Fibroblast of gingiva (primary cell): ENCODE results near the gene PARD3.
A peak's percentile ranks its signal among the peaks of the same experiment; 100 is the strongest.

Experiments used
- DNase-seq: peaks from one replicate; pipeline ENCODE4 v3.0.0-alpha.2; 2011; ENCODE audit warnings: low read depth

Gene PARD3

GRCh38 chr10:34184939-34185386 lies 630.1 kb downstream of the PARD3 start:
- DNase-seq = no peak

GRCh38 chr10:34184397-34184796 lies 630.7 kb downstream of the PARD3 start:
- DNase-seq = no peak

GRCh38 chr10:34183016-34183796 lies 631.9 kb downstream of the PARD3 start:
- DNase-seq = no peak

- peak; percentile 57 for DNase-seq
These were observed 633.4 kb downstream of the PARD3 start for GRCh38 chr10:34181553-34182300.

- DNase-seq = no peak
These were observed 634.3 kb downstream of the PARD3 start for GRCh38 chr10:34180749-34181148.

GRCh38 chr10:34179280-34179679 lies 635.8 kb downstream of the PARD3 start:
- DNase-seq = no peak

- no peak for DNase-seq
These were observed 636.3 kb downstream of the PARD3 start for GRCh38 chr10:34178756-34179155.

GRCh38 chr10:34178196-34178595 lies 636.9 kb downstream of the PARD3 start:
- no peak for DNase-seq

- no peak for DNase-seq
These were observed 637.7 kb downstream of the PARD3 start for GRCh38 chr10:34177445-34177844.

GRCh38 chr10:34176351-34176750 lies 638.7 kb downstream of the PARD3 start:
- no peak for DNase-seq

GRCh38 chr10:34175121-34175520 lies 640.0 kb downstream of the PARD3 start:
- no peak for DNase-seq

GRCh38 chr10:34172936-34173533 lies 642.1 kb downstream of the PARD3 start:
- DNase-seq = peak; percentile 66

- DNase-seq = peak; percentile 88
These were observed 643.1 kb downstream of the PARD3 start for GRCh38 chr10:34171957-34172527.

GRCh38 chr10:34169677-34170076 lies 645.4 kb downstream of the PARD3 start:
- DNase-seq = no peak

GRCh38 chr10:34169131-34169530 lies 646.0 kb downstream of the PARD3 start:
- no peak for DNase-seq

GRCh38 chr10:34168439-34168838 lies 646.7 kb downstream of the PARD3 start:
- peak; percentile 4 for DNase-seq

GRCh38 chr10:34166823-34167222 lies 648.3 kb downstream of the PARD3 start:
- DNase-seq = no peak

GRCh38 chr10:34166354-34166753 lies 648.7 kb downstream of the PARD3 start:
- no peak for DNase-seq

GRCh38 chr10:34164029-34164428 lies 651.1 kb downstream of the PARD3 start:
- no peak for DNase-seq

GRCh38 chr10:34163075-34163905 lies 651.8 kb downstream of the PARD3 start:
- DNase-seq = peak; percentile 29

- no peak for DNase-seq
These were observed 653.2 kb downstream of the PARD3 start for GRCh38 chr10:34161777-34162370.
